Aortic smooth muscle cell (primary cell): ENCODE data around the gene SRPRB. TPM values are rescaled to one million over a fixed set of nuclear protein-coding genes. Genes with fewer than 3 reads are reported as not detected.

ENCODE experiments used
- total RNA-seq: library from RNA; depleted of rRNA; stranded (reverse); fragments of >200 nt; gene quantifications from 2 replicates; pipeline ENCODE4 v1.2.3, GENCODE V29; 2014

The SRPRB gene, protein sequence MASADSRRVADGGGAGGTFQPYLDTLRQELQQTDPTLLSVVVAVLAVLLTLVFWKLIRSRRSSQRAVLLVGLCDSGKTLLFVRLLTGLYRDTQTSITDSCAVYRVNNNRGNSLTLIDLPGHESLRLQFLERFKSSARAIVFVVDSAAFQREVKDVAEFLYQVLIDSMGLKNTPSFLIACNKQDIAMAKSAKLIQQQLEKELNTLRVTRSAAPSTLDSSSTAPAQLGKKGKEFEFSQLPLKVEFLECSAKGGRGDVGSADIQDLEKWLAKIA
- 64.0 and 88.6 TPM in 2 replicates for total RNA-seq

DNA sequence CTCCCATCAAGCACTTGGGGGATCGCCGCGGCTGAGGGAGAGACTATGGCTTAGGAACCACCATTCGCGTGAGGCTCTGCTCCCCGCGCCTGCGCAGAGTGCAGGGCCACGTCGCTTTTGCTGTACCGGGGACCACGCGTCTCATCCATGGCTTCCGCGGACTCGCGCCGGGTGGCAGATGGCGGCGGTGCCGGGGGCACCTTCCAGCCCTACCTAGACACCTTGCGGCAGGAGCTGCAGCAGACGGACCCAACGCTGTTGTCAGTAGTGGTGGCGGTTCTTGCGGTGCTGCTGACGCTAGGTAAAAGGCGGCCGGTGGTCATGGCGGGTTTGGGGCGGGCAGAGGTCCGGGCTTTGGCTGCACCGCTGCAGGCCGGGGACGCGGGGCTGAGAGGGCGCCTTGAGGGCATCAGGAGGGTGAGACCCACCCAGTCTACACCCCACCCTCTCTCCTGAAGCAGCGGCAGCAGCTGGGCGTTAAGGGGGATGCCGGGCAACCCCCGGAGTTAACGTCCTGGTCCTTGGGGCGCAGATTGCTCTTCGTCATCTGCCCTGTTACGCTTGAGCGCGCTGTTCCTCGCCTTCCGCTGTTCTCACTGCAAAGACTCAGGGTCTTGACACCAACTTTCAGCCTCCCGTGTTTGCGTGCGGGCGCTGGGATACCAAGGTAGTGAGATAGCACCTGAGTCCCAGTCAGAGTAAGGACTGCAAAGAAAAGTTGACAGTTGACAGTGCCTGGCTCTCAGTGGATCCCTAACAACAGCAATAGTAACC, at the start of gene SRPRB:
TSS of gene SRPRB (plus strand) at position 114 of the 774 bp plus-strand sequence. CDS start at position 148, 34 bp downstream.

Other genes starting within 250 kb of the SRPRB start
- 135 and 150 TPM in 2 replicates for gene CDV3, start 232.1 kb upstream of the SRPRB start, total RNA-seq
- gene TOPBP1, start 143.9 kb upstream of the SRPRB start, total RNA-seq, result 21.8 and 25.9 TPM in 2 replicates
- 0.31 and 0.53 TPM in 2 replicates for gene TF, start 59.4 kb upstream of the SRPRB start, total RNA-seq
- gene RAB6B, start 90.1 kb downstream of the SRPRB start, total RNA-seq, result 0.13 and 0.19 TPM in 2 replicates
- gene SLCO2A1, start 224.1 kb downstream of the SRPRB start, total RNA-seq, result not detected in 2 replicates